Measurements from ENCODE around the gene MMP24. TPM values are rescaled to one million over a fixed set of nuclear protein-coding genes. Genes with fewer than 3 reads are reported as not detected.

Gene MMP24
- total and polyA plus RNA-seq, 2 of the 13 experiments (the other 11 are each of a cell fraction or from before 2014, with no cell fraction given): 0.29 to 0.35 TPM

DNA sequence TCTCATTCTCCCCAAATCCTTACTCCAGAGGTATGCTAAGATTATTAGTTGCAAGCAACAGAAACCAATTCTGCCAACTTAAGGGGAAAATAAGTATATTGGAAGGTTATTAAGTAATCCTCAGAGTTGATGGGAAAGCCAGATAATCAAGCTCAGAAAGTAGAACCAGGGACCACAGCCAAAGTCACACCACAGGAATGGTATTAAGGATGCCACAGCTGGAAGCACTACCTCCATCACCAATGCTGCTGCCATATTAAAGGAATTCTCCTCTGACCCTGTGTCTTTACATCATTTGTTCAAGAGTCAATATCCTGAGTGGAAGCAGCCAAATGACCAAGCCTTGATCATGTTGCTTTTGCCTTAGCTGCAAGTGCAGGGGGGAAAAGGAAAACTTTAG, 44.8 kb upstream of the MMP24 start:
- in situ Hi-C loops (cut with HindIII; ENCODE audit: extremely low pct_ligation_motif_present, low pct_unique_long_range_greater_than_20kb): no loop called here

More for the DNA sequence above, 44.8 kb upstream of the MMP24 start:
- BruUV-seq (replicated peaks): no TSS peak
- TF ChIP-seq EEA1 (CRISPR knock-in tag; IDR thresholded peaks at IDR 0.05; ENCODE audit: borderline replicate concordance) (no peak), SNAI1 (CRISPR knock-in tag; IDR thresholded peaks at IDR 0.05; ENCODE audit: borderline replicate concordance) (no peak), GABPA (IDR thresholded peaks at IDR 0.05; ENCODE audit: low read depth, low read length) (no peak), GABPA (CRISPR knock-in tag; IDR thresholded peaks at IDR 0.05; ENCODE audit: low read depth) (no peak), ZNF644 (CRISPR knock-in tag; IDR thresholded peaks at IDR 0.05; ENCODE audit: low read depth) (no peak), EP300 (IDR thresholded peaks at IDR 0.05; ENCODE audit: low read depth in 2 of 2, low read length in 2 of 2) (no peak), EP300 (CRISPR knock-in tag; IDR thresholded peaks at IDR 0.05; ENCODE audit: borderline replicate concordance) (no peak)
- TF ChIP-seq, protein P1, sequence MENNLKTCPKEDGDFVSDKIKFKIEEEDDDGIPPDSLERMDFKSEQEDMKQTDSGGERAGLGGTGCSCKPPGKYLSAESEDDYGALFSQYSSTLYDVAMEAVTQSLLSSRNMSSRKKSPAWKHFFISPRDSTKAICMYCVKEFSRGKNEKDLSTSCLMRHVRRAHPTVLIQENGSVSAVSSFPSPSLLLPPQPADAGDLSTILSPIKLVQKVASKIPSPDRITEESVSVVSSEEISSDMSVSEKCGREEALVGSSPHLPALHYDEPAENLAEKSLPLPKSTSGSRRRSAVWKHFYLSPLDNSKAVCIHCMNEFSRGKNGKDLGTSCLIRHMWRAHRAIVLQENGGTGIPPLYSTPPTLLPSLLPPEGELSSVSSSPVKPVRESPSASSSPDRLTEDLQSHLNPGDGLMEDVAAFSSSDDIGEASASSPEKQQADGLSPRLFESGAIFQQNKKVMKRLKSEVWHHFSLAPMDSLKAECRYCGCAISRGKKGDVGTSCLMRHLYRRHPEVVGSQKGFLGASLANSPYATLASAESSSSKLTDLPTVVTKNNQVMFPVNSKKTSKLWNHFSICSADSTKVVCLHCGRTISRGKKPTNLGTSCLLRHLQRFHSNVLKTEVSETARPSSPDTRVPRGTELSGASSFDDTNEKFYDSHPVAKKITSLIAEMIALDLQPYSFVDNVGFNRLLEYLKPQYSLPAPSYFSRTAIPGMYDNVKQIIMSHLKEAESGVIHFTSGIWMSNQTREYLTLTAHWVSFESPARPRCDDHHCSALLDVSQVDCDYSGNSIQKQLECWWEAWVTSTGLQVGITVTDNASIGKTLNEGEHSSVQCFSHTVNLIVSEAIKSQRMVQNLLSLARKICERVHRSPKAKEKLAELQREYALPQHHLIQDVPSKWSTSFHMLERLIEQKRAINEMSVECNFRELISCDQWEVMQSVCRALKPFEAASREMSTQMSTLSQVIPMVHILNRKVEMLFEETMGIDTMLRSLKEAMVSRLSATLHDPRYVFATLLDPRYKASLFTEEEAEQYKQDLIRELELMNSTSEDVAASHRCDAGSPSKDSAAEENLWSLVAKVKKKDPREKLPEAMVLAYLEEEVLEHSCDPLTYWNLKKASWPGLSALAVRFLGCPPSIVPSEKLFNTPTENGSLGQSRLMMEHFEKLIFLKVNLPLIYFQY (CRISPR knock-in tag; IDR thresholded peaks at IDR 0.05; ENCODE audit: borderline replicate concordance): no peak
- TF ChIP-seq, protein P2, sequence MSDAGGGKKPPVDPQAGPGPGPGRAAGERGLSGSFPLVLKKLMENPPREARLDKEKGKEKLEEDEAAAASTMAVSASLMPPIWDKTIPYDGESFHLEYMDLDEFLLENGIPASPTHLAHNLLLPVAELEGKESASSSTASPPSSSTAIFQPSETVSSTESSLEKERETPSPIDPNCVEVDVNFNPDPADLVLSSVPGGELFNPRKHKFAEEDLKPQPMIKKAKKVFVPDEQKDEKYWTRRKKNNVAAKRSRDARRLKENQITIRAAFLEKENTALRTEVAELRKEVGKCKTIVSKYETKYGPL (CRISPR knock-in tag; IDR thresholded peaks at IDR 0.05): no peak
- DNase-seq (ENCODE audit: low spot score) (no peak), ATAC-seq (no peak), FAIRE-seq (no peak)
- H3K27ac ChIP-seq (ENCODE audit: extremely low read length, insufficient read depth, low read length): no peak overlapping the region
- intact Hi-C loops (cut with micrococcal nuclease; ENCODE audit: unreplicated experiment): no loop called here
- H3K4me2 ChIP-seq (ENCODE audit: low read depth, low read length): no peak overlapping the region
- CTCF ChIA-PET (ENCODE audit: low intra/inter-chr PET ratio, low total read pairs): no interaction called here
- no peak overlapping the region for H3K9ac ChIP-seq (ENCODE audit: insufficient read depth, low read depth, low read length)
- H3K4me3 ChIP-seq (replicated peaks in 1 of 3; ENCODE audit: insufficient read depth in 1 of 3, low read depth in 2 of 3, low read length in 3 of 3): no peak overlapping the region
- H4K20me1 ChIP-seq (ENCODE audit: insufficient read depth, low read length): no peaks in the 10 kb centered on the region
- no peaks in the 10 kb centered on the region; a peak in 1 of 5 replicates for H3K27me3 ChIP-seq (ENCODE audit: control insufficient read depth in 1 of 2, insufficient read depth in 2 of 2, low read length in 2 of 2)
- peaks cover 11% of the 10 kb centered on the region for H3K4me1 ChIP-seq (ENCODE audit: insufficient read depth, low read length)
- no peak overlapping the region for H2AFZ ChIP-seq (ENCODE audit: low read length)
- POLR2A ChIA-PET: no interaction called here
- H3K79me2 ChIP-seq (ENCODE audit: insufficient read depth, low read length): no peaks in the 10 kb centered on the region
- H3K9me3 ChIP-seq (ENCODE audit: low read length): no peaks in the 10 kb centered on the region
- H3K36me3 ChIP-seq (replicated peaks in 1 of 2; ENCODE audit: control insufficient read depth in 1 of 2, insufficient read depth in 2 of 2, low read length in 2 of 2): no peaks in the 10 kb centered on the region

All from HepG2 (cell line).